GM12874 (cell line): Measurements from ENCODE around the gene ADM5.

Source experiments
- CTCF ChIP-seq: IDR thresholded peaks from 2 replicates; pipeline ENCODE4 v1.5.1; 2011; ENCODE audit warnings: low read depth, mild to moderate bottlenecking, control low read depth, low read length, moderate library complexity; ENCODE audit not compliant: insufficient read depth

Gene ADM5

GRCh38 chr19:49678985-49679770, 10.2 kb upstream of the ADM5 start:
- TF ChIP-seq CTCF, result no peak

DNA sequence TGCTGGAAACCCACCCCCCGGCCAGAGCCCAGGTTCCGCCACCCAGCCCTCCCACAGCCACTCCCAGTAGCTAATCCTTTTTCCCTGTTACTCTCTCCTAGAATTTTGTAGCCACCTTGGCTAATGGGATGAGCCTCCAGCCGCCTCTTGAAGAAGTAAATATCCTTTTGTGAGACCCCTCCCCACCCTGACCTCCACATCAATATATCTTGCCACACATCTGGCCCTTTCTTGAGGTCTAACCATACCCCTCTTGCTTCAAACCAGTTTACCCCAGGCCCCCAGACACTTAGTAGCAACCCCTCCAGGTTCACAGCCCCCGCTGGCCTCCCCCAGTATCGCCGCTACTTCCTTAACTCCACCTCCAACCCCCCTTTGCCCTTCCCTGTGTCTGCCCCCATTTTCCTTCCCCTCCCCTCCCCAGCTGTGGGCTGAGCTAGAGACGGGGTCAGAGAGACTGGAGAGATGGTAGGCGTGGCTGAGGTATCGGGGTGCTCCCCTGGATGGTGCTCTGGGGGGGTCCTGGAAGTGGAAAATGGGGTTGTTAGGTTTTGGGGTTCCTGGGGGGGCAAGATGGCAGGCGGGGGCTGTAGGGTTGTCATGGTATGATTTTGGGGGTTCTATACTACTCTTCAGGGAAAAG, 9.5 kb upstream of the ADM5 start:
- 0 out of 2 replicates have a peak, but pooled peaks have one; percentile 5 for TF ChIP-seq CTCF

DNA sequence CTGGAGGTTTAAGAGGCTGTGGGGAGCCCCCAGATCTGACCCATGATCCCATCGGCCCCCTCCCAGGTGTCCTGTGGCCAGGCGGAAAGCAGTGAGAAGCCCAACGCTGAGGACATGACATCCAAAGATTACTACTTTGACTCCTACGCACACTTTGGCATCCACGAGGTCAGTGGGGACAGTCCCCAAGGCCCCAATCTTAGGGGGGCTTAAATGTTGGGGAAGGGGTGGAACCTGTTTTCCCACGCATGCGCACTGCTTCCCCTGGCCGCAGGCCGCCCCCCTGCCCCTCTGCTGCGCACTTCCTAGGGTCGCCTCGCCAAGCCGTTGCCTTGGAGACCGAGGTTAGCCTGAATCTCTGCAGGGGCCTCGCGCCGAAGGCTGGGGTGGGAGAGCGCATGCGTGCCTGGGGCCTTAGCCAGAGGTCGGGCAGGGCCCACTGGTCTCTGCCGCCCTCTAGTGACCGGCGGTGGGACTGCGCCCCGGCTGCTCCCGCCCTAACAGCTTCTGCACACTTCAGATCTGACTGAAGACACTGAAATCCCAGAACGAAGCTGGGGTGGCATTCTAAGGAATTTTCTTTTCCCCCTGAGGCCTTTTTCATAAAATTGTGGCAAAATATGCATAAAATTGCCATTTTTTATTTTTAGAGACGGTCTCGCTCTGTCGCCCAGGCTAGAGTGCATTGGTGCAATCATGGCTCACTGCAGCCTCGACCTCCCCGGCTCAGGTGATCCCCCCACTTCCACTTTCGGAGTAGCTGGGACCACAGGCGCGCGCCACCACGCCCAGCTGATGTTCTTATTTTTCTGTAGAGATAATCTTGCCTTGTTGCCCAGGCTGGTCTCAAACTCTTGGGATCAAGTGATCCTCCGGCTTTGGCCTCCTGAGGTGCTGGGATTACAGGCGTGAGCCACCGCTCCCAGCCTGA, 8.7 kb upstream of the ADM5 start:
- peak; percentile 100 for TF ChIP-seq CTCF

GRCh38 chr19:49681830-49682229, 7.6 kb upstream of the ADM5 start:
- TF ChIP-seq CTCF, result no peak

DNA sequence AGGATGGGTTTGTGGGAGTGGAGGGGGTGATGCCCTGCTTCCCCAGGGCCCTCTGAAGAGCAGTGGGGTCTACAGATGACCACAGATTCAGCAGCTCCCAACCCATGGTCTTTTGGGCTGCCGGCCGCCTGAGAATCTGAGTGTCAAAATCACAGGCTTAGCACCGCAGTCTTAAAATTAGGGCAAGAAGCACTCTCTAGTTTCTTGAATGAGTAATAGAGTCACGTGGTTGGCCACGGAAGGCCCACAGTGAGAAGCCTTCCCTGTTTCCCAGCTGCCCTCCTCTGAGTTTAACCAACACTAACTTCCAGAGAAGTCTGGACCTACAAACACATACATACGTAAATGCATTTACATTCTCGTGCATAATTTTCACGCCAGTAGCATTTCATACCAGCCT, 7.1 kb upstream of the ADM5 start:
- no peak for TF ChIP-seq CTCF

DNA sequence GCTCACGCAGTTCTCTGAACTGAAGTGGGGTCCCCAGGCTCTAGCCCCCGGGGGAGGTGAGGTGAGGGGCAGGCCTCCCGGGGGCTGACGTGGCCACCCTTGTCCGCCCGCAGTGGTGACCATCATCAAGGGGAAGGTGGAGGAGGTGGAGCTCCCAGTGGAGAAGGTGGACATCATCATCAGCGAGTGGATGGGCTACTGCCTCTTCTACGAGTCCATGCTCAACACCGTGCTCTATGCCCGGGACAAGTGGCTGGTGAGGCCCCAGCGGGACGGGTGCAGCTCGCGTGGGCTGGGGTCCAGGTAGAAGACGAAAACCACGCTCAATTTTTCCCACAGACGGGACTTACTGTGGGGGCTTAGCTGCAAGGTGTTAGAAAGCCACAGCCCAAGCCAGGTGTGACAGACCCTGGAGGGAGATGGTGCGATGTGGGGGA, 5.6 kb upstream of the ADM5 start:
- TF ChIP-seq CTCF, result no peak
